Suprapubic skin (tissue), 4 donors: Measurements from ENCODE around the gene SLC30A10. TPM values are rescaled to one million over a fixed set of nuclear protein-coding genes. Genes with fewer than 3 reads are reported as not detected.

Experiments used
- DNase-seq, 2 donors: peaks; one replicate each; pipeline ENCODE4 v3.0.0-alpha.2; 2019; ENCODE audit warnings: low spot score in 2 of 2
- H3K27ac ChIP-seq: fragments of 200-600 bp; sonication (generic); one replicate; pipeline ENCODE4 v1.5.1; 2019
- H3K27me3 ChIP-seq: fragments of 200-600 bp; sonication (generic); one replicate; pipeline ENCODE4 v1.5.1; 2019
- H3K36me3 ChIP-seq: fragments of 200-600 bp; sonication (generic); one replicate; pipeline ENCODE4 v1.5.1; 2019
- H3K4me1 ChIP-seq: fragments of 200-600 bp; sonication (generic); one replicate; pipeline ENCODE4 v1.5.1; 2019
- H3K4me3 ChIP-seq: fragments of 200-600 bp; sonication (generic); one replicate; pipeline ENCODE4 v1.5.1; 2019; ENCODE audit warnings: mild to moderate bottlenecking
- H3K9me3 ChIP-seq: fragments of 200-600 bp; sonication (generic); one replicate; pipeline ENCODE4 v1.5.1; 2019
- CTCF ChIP-seq, 2 donors: fragments of 200-600 bp in 1 of 2; fragments of 450-650 bp in 1 of 2; sonication (generic) in 1 of 2; IDR thresholded peaks; one replicate each; pipeline ENCODE4 v1.5.1; 2016 to 2019; ENCODE audit warnings: antibody characterized with exemption in 2 of 2, mild to moderate bottlenecking in 1 of 2, moderate library complexity in 1 of 2
- EP300 ChIP-seq: sonication (generic); formaldehyde crosslinking; IDR thresholded peaks from one replicate; pipeline ENCODE4 v1.6.1; 2017; ENCODE audit warnings: antibody characterized with exemption
- POLR2A ChIP-seq, 2 donors: fragments of 450-650 bp; IDR thresholded peaks; one replicate each; pipeline ENCODE4 v1.6.1; 2017; ENCODE audit warnings: antibody characterized with exemption in 2 of 2, mild to moderate bottlenecking in 2 of 2, moderate library complexity in 2 of 2
- POLR2AphosphoS5 ChIP-seq, 3 donors: sonication (generic); formaldehyde crosslinking; IDR thresholded peaks; one replicate each; pipeline ENCODE4 v1.6.1; 2017; ENCODE audit warnings: antibody characterized with exemption in 3 of 3
- WGBS: methylation state at CpG from one replicate; pipeline ENCODE4 v1.1.5; 2018; 5-methylcytosine and 5-hydroxymethylcytosine counted together
- total RNA-seq, 4 donors: library from RNA; depleted of rRNA; stranded (reverse); fragments of >200 nt; gene quantifications; one replicate each; pipeline ENCODE4 v1.1.0, GENCODE V29; 2016

Gene SLC30A10
- total RNA-seq, 4 donors from 2014 or later = 0.30 to 0.86 (median 0.48) TPM; not detected in 1

- no peak for DNase-seq
- peaks cover 20% of the 10 kb centered on the region for H3K27me3 ChIP-seq
- TF ChIP-seq EP300 = no peak
- TF ChIP-seq POLR2A (IDR thresholded peaks at IDR 0.05) = no peak
- TF ChIP-seq CTCF (IDR thresholded peaks at IDR 0.05) = no peak
- TF ChIP-seq POLR2AphosphoS5 (IDR thresholded peaks at IDR 0.05) = no peak
- no peaks in the 10 kb centered on the region for H3K36me3 ChIP-seq
- no peak overlapping the region for H3K4me3 ChIP-seq
- H3K9me3 ChIP-seq = no peaks in the 10 kb centered on the region
- H3K4me1 ChIP-seq = peaks cover 12% of the 10 kb centered on the region
- no peak overlapping the region for H3K27ac ChIP-seq
- WGBS = 80% methylated on average over 4 of the region's 4 CpGs
Measured at GRCh38 chr1:219924342-219924741, 4.0 kb downstream of the SLC30A10 start.

- Histone ChIP-seq H3K4me3 (no peak overlapping the region), H3K27ac (no peak overlapping the region), H3K9me3 (no peaks in the 10 kb centered on the region), H3K36me3 (no peaks in the 10 kb centered on the region), H3K27me3 (no peaks in the 10 kb centered on the region), H3K4me1 (no peaks in the 10 kb centered on the region)
- no peak for TF ChIP-seq CTCF (IDR thresholded peaks at IDR 0.05)
- TF ChIP-seq POLR2AphosphoS5 (IDR thresholded peaks at IDR 0.05) = no peak
- TF ChIP-seq POLR2A (IDR thresholded peaks at IDR 0.05) = no peak
- TF ChIP-seq EP300 = no peak
- 82% methylated on average over 10 of the region's 10 CpGs for WGBS
- no peak for DNase-seq
Measured at GRCh38 chr1:219917851-219918466, 10.4 kb downstream of the SLC30A10 start.

- H3K36me3 ChIP-seq = no peaks in the 10 kb centered on the region
- H3K4me3 ChIP-seq = no peak overlapping the region
- no peak overlapping the region for H3K27ac ChIP-seq
- WGBS = 90% methylated on average over 1 of the region's 1 CpG
- no peaks in the 10 kb centered on the region for H3K9me3 ChIP-seq
- H3K4me1 ChIP-seq = no peaks in the 10 kb centered on the region
- H3K27me3 ChIP-seq = no peaks in the 10 kb centered on the region
- no peak for DNase-seq
- TF ChIP-seq EP300 = no peak
- no peak for TF ChIP-seq POLR2AphosphoS5 (IDR thresholded peaks at IDR 0.05)
- TF ChIP-seq POLR2A (IDR thresholded peaks at IDR 0.05) = no peak
- TF ChIP-seq CTCF (IDR thresholded peaks at IDR 0.05) = no peak
Measured at GRCh38 chr1:219917281-219917680, 11.1 kb downstream of the SLC30A10 start.

GRCh38 chr1:219916257-219916656 lies 12.1 kb downstream of the SLC30A10 start:
- no peak overlapping the region for H3K4me3 ChIP-seq
- H3K27ac ChIP-seq = no peak overlapping the region
- no peaks in the 10 kb centered on the region for H3K9me3 ChIP-seq
- H3K36me3 ChIP-seq = no peaks in the 10 kb centered on the region
- TF ChIP-seq EP300 (no peak), POLR2AphosphoS5 (IDR thresholded peaks at IDR 0.05) (no peak), POLR2A (IDR thresholded peaks at IDR 0.05) (no peak), CTCF (IDR thresholded peaks at IDR 0.05) (no peak)
- 90% methylated on average over 1 of the region's 1 CpG for WGBS
- DNase-seq = no peak
- H3K4me1 ChIP-seq = no peaks in the 10 kb centered on the region
- H3K27me3 ChIP-seq = no peaks in the 10 kb centered on the region

- Histone ChIP-seq H3K9me3 (no peaks in the 10 kb centered on the region), H3K36me3 (no peaks in the 10 kb centered on the region), H3K27ac (no peak overlapping the region), H3K4me1 (no peaks in the 10 kb centered on the region), H3K27me3 (no peaks in the 10 kb centered on the region), H3K4me3 (no peak overlapping the region)
- no peak for DNase-seq
- TF ChIP-seq EP300 (no peak), POLR2A (IDR thresholded peaks at IDR 0.05) (no peak), CTCF (IDR thresholded peaks at IDR 0.05) (no peak), POLR2AphosphoS5 (IDR thresholded peaks at IDR 0.05) (no peak)
Measured at GRCh38 chr1:219913005-219913770, 15.2 kb downstream of the SLC30A10 start.
